HG03159 (cell line): ENCODE results near the gene HOXD9.

Experiments used
- ATAC-seq: cut with Tn5 transposase; IDR thresholded peaks from one replicate; pipeline ENCODE4 v1.9.1; 2021; ENCODE audit warnings: mild to moderate bottlenecking, moderate library complexity; ENCODE audit not compliant: unreplicated experiment

HOXD9 gene

GRCh38 chr2:176124110-176124946 lies 1.8 kb downstream of the HOXD9 start:
- ATAC-seq, result no peak

GRCh38 chr2:176124947-176125771 lies 2.6 kb downstream of the HOXD9 start:
- no peak for ATAC-seq

- no peak for ATAC-seq
These were observed 3.2 kb downstream of the HOXD9 start for GRCh38 chr2:176125772-176126054.

GRCh38 chr2:176126929-176127773 lies 4.6 kb downstream of the HOXD9 start:
- ATAC-seq, result no peak

- ATAC-seq, result no peak
These were observed 5.2 kb downstream of the HOXD9 start for GRCh38 chr2:176127774-176128072.

GRCh38 chr2:176128172-176128981 lies 5.9 kb downstream of the HOXD9 start:
- ATAC-seq, result no peak

- ATAC-seq, result no peak
These were observed 6.7 kb downstream of the HOXD9 start, which contains the start of gene HOXD8 for GRCh38 chr2:176128982-176129796. Gene HOXD8, plus strand, starts transcription at chr2:176129705. Its CDS starts 662 bp downstream, at chr2:176130367.

GRCh38 chr2:176129813-176130146 lies 7.3 kb downstream of the HOXD9 start:
- no peak for ATAC-seq

GRCh38 chr2:176130147-176130956 lies 7.8 kb downstream of the HOXD9 start:
- no peak for ATAC-seq

GRCh38 chr2:176130957-176131847 lies 8.7 kb downstream of the HOXD9 start:
- no peak for ATAC-seq

- no peak for ATAC-seq
These were observed 9.3 kb downstream of the HOXD9 start for GRCh38 chr2:176131848-176132158.

- no peak for ATAC-seq
These were observed 10.0 kb downstream of the HOXD9 start for GRCh38 chr2:176132205-176133171.

GRCh38 chr2:176133389-176133788 lies 10.9 kb downstream of the HOXD9 start:
- ATAC-seq, result no peak

- ATAC-seq, result no peak
These were observed 11.5 kb downstream of the HOXD9 start for GRCh38 chr2:176134035-176134434.

GRCh38 chr2:176135035-176135440 lies 12.5 kb downstream of the HOXD9 start:
- no peak for ATAC-seq

- no peak for ATAC-seq
These were observed 14.1 kb downstream of the HOXD9 start for GRCh38 chr2:176136374-176137251.
